Hepatocyte (in vitro differentiated cells): ENCODE results near the gene VGLL3. TPM values are rescaled to one million over a fixed set of nuclear protein-coding genes. Genes with fewer than 3 reads are reported as not detected.

Experiments used
- DNase-seq: peaks from one replicate; pipeline ENCODE4 v3.0.0-alpha.2; 2016; ENCODE audit warnings: low spot score
- H2AFZ ChIP-seq: fragments of 200-600 bp; sonication (generic); 2 replicates; pipeline ENCODE4 v1.6.0; 2016; ENCODE audit warnings: antibody characterized with exemption, mild to moderate bottlenecking
- H3K27ac ChIP-seq: fragments of 200-600 bp; sonication (generic); 2 replicates; pipeline ENCODE4 v1.5.1; 2016; ENCODE audit warnings: mild to moderate bottlenecking
- H3K27me3 ChIP-seq: fragments of 200-600 bp; sonication (generic); 2 replicates; pipeline ENCODE4 v1.6.1; 2016
- H3K36me3 ChIP-seq: fragments of 200-600 bp; sonication (generic); replicated peaks from 2 replicates; pipeline ENCODE4 v1.5.1; 2016; ENCODE audit warnings: low read depth; ENCODE audit not compliant: insufficient read depth
- H3K4me1 ChIP-seq: fragments of 200-600 bp; sonication (generic); 2 replicates; pipeline ENCODE4 v1.5.1; 2016; ENCODE audit warnings: mild to moderate bottlenecking, moderate library complexity; ENCODE audit not compliant: insufficient read depth
- H3K4me2 ChIP-seq: fragments of 200-600 bp; sonication (generic); 2 replicates; pipeline ENCODE4 v1.6.0; 2016
- H3K4me3 ChIP-seq: fragments of 200-600 bp; sonication (generic); 2 replicates; pipeline ENCODE4 v1.5.1; 2016; ENCODE audit warnings: mild to moderate bottlenecking
- H3K79me2 ChIP-seq: fragments of 200-600 bp; sonication (generic); 2 replicates; pipeline ENCODE4 v1.6.0; 2017; ENCODE audit warnings: mild to moderate bottlenecking
- H3K9me2 ChIP-seq: fragments of 200-600 bp; sonication (generic); replicated peaks from 2 replicates; pipeline ENCODE4 v1.6.0; 2017; ENCODE audit warnings: mild to moderate bottlenecking; ENCODE audit not compliant: insufficient read depth
- H3K9me3 ChIP-seq: fragments of 200-600 bp; sonication (generic); 2 replicates; pipeline ENCODE4 v1.5.1; 2016; ENCODE audit warnings: low read depth, mild to moderate bottlenecking
- H4K20me1 ChIP-seq: fragments of 200-600 bp; sonication (generic); 2 replicates; pipeline ENCODE4 v1.6.0; 2016; ENCODE audit warnings: mild to moderate bottlenecking; ENCODE audit not compliant: insufficient read depth, poor library complexity, severe bottlenecking
- EZH2 ChIP-seq: fragments of 200-600 bp; sonication (generic); IDR thresholded peaks from 2 replicates; pipeline ENCODE4 v1.6.1; 2016; ENCODE audit warnings: antibody characterized with exemption, mild to moderate bottlenecking, borderline replicate concordance
- EZH2phosphoT487 ChIP-seq: fragments of 200-600 bp; sonication (generic); IDR thresholded peaks from one replicate; pipeline ENCODE4 v1.6.1; 2018; ENCODE audit warnings: antibody characterized with exemption, mild to moderate bottlenecking, low read depth, moderate library complexity; ENCODE audit not compliant: unreplicated experiment, severe bottlenecking
- WGBS: methylation state at CpG from one replicate; pipeline ENCODE4 v1.1.6; 2016; ENCODE audit warnings: low lambda C conversion rate; ENCODE audit errors: missing lambda C conversion rate; 5-methylcytosine and 5-hydroxymethylcytosine counted together
- polyA plus RNA-seq: library from polyadenylated mRNA; unstranded; fragments of >200 nt; fragmentation: Nextera tagmentation; extraction: Ambion mirVana; gene quantifications from 2 replicates; pipeline ENCODE4 v1.2.1, GENCODE V29; 2016
- total RNA-seq: library from RNA; depleted of rRNA; stranded (reverse); fragments of >200 nt; gene quantifications from 2 replicates; pipeline ENCODE4 v1.2.3, GENCODE V29; 2014
- TF ChIP-seq, protein P1 (sequence below): fragments of 200-600 bp; sonication (generic); IDR thresholded peaks from 2 replicates; pipeline ENCODE4 v1.5.1; 2016; ENCODE audit warnings: antibody characterized with exemption, mild to moderate bottlenecking; ENCODE audit not compliant: poor library complexity

Gene VGLL3
- total and polyA plus RNA-seq, 2 experiments from 2014 or later: 6.9 to 18.7 TPM

DNA sequence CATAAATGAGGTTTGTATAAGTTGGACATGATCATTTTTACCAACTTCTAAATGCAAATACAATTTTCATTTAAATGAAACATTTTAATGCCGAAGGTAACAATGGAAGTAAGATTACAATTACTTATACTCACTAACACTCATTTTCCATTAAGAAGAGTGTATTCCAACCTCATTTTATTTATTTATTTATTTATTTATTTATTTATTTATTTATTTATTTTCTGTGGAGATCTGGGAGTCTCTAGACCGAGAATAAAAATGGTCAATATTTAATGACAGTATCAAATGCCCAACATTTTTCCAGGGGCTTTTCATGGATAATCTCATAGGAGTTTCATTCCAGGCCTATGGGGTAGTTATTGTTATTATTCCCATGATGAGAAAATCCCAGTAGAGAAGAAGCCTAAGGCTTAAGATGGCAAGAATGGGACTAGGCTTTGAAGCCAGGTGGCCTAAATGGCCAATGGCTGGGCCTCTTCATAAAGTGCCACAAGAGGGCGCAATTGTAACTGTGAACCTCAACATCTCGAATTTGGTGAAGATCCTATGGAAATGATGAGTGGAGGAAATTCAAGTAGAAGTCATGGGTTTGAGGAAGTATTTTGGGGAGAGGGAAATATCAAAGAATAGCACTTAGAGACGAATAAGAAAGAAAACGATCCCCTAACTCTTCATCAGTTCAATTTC lies 21.3 kb downstream of the VGLL3 start:
- Histone ChIP-seq H3K36me3 (no peaks in the 10 kb centered on the region), H3K4me3 (no peak overlapping the region), H3K4me1 (peaks cover 14% of the 10 kb centered on the region), H3K9me3 (no peaks in the 10 kb centered on the region), H3K27me3 (no peaks in the 10 kb centered on the region), H3K4me2 (no peak overlapping the region), H3K27ac (no peak overlapping the region), H2AFZ (no peak overlapping the region), H3K79me2 (no peaks in the 10 kb centered on the region), H4K20me1 (no peaks in the 10 kb centered on the region), H3K9me2 (no peaks in the 10 kb centered on the region)
- DNase-seq: no peak
- TF ChIP-seq EZH2phosphoT487: no peak
- TF ChIP-seq, protein P1, sequence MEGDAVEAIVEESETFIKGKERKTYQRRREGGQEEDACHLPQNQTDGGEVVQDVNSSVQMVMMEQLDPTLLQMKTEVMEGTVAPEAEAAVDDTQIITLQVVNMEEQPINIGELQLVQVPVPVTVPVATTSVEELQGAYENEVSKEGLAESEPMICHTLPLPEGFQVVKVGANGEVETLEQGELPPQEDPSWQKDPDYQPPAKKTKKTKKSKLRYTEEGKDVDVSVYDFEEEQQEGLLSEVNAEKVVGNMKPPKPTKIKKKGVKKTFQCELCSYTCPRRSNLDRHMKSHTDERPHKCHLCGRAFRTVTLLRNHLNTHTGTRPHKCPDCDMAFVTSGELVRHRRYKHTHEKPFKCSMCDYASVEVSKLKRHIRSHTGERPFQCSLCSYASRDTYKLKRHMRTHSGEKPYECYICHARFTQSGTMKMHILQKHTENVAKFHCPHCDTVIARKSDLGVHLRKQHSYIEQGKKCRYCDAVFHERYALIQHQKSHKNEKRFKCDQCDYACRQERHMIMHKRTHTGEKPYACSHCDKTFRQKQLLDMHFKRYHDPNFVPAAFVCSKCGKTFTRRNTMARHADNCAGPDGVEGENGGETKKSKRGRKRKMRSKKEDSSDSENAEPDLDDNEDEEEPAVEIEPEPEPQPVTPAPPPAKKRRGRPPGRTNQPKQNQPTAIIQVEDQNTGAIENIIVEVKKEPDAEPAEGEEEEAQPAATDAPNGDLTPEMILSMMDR: peak; percentile 27
- 72% methylated on average over 6 of the region's 6 CpGs for WGBS

DNA sequence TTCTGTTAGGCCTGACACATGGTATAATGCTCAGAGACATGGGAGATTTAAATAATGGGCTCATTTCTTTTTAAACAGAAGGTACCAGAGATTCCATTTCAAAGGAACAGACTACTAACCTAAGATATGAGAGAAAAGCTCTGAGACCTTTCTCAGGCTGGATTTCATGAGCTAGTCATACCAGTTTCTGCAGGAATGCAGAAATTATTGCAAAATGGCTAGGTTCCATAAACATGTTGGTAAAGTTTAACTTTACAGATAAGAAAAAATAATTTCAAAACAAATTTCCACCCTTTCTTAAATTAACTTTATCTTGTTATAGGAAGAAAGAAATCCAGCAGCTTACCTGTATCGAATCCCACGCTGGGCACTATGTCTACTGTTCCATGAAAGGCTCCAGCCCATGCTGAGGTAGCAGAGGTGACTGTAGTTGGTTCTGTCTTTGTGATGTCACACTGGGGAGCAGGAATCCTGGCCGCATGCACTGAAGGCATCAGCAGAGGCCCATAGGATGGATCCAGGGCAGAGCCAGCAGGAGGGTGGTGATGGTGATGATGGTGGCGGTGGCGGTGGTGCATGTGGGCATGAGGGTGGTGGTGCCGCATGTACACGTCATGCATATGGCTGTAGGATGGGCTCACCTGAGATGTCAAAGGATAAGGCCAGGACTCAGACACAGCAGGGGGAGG lies 22.6 kb downstream of the VGLL3 start:
- H3K27me3 ChIP-seq: no peaks in the 10 kb centered on the region
- H3K4me1 ChIP-seq: peaks cover 14% of the 10 kb centered on the region
- no peaks in the 10 kb centered on the region for H3K9me2 ChIP-seq
- no peaks in the 10 kb centered on the region for H3K9me3 ChIP-seq
- peak overlapping the region; percentile 82 for H3K27ac ChIP-seq
- H2AFZ ChIP-seq: no peak overlapping the region
- DNase-seq: peak; percentile 32
- 92% methylated on average over 7 of the region's 7 CpGs for WGBS
- H4K20me1 ChIP-seq: no peaks in the 10 kb centered on the region
- H3K36me3 ChIP-seq: no peaks in the 10 kb centered on the region
- no peaks in the 10 kb centered on the region for H3K79me2 ChIP-seq
- TF ChIP-seq EZH2 (no peak), EZH2phosphoT487 (no peak)
- TF ChIP-seq, protein P1: no peak
- peak overlapping the region; percentile 37 for H3K4me2 ChIP-seq
- no peak overlapping the region for H3K4me3 ChIP-seq

DNA sequence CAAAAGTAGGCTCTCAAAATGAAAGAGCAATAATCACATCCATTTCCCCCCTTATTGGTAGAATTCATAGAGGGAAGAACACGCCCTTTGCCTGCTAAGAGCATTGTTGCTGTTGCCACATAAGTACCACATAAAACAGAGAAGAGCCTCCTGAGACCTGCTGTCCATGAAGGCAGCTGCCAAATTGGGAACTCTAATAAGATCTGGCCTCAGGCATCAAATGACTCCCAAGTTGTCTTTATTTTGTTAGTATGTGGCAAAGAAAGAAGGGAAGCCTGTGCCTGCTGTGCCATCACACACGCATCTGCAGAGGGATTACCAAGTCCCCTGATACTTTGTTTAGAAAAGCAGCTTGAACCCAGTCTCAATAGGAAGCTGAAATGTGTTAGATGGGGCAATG lies 23.9 kb downstream of the VGLL3 start:
- DNase-seq: no peak
- H3K27me3 ChIP-seq: no peaks in the 10 kb centered on the region
- H3K9me2 ChIP-seq: no peaks in the 10 kb centered on the region
- H3K4me1 ChIP-seq: peaks cover 14% of the 10 kb centered on the region
- TF ChIP-seq, protein P1: no peak
- TF ChIP-seq EZH2 (no peak), EZH2phosphoT487 (no peak)
- no peaks in the 10 kb centered on the region for H3K36me3 ChIP-seq
- WGBS: 72% methylated on average over 2 of the region's 2 CpGs
- H3K9me3 ChIP-seq: no peaks in the 10 kb centered on the region
- H3K27ac ChIP-seq: peak overlapping the region; percentile 82
- no peak overlapping the region for H3K4me3 ChIP-seq
- no peak overlapping the region for H3K4me2 ChIP-seq
- H2AFZ ChIP-seq: no peak overlapping the region
- H4K20me1 ChIP-seq: no peaks in the 10 kb centered on the region
- no peaks in the 10 kb centered on the region for H3K79me2 ChIP-seq
